Measurements from ENCODE around the gene VAV2. TPM values are rescaled to one million over a fixed set of nuclear protein-coding genes. Genes with fewer than 3 reads are reported as not detected.

The VAV2 gene
- total and polyA plus RNA-seq, 11 donors, result 3.3 to 9.9 (median 5.3) TPM

- 89 to 99% (median 96%) methylated on average over 2 of the region's 2 CpGs for WGBS, 4 donors
- no peak for TF ChIP-seq POLR2A (IDR thresholded peaks at IDR 0.05)
- TF ChIP-seq CTCF (IDR thresholded peaks at IDR 0.05), result no peak
- no peaks in the 10 kb centered on the region for H3K27me3 ChIP-seq
- H3K4me3 ChIP-seq, result no peak overlapping the region
- no peaks in the 10 kb centered on the region for H3K4me1 ChIP-seq
- DNase-seq, result no peak
- intact Hi-C loops (cut with DNase I), result loop anchor here in 1 of 10 donors (10.0 kb wide), 1 partner anchor 92 kb away; no protein-coding TSS in a partner anchor
- no peak for ATAC-seq
- no peaks in the 10 kb centered on the region for H3K9me3 ChIP-seq
- no peaks in the 10 kb centered on the region for H3K36me3 ChIP-seq
- H3K27ac ChIP-seq, result no peak overlapping the region
Observed at GRCh38 chr9:134003237-134003636, 11.1 kb upstream of the VAV2 start.

GRCh38 chr9:134002796-134003195, 10.7 kb upstream of the VAV2 start:
- WGBS, 4 donors, result 87 to 93% (median 90%) methylated on average over 1 to 2 of the region's 2 CpGs
- TF ChIP-seq CTCF (IDR thresholded peaks at IDR 0.05) (no peak), POLR2A (IDR thresholded peaks at IDR 0.05) (no peak)
- intact Hi-C loops (cut with DNase I), result loop anchor here in 1 of 10 donors (10.0 kb wide), 1 partner anchor 92 kb away; no protein-coding TSS in a partner anchor
- no peak overlapping the region for H3K4me3 ChIP-seq
- ATAC-seq, result no peak
- H3K27me3 ChIP-seq, result no peaks in the 10 kb centered on the region
- no peak overlapping the region for H3K27ac ChIP-seq
- no peak for DNase-seq
- no peaks in the 10 kb centered on the region for H3K36me3 ChIP-seq
- H3K4me1 ChIP-seq, result no peaks in the 10 kb centered on the region
- H3K9me3 ChIP-seq, result no peaks in the 10 kb centered on the region

GRCh38 chr9:133999851-134000265, 7.7 kb upstream of the VAV2 start:
- DNase-seq (no peak), ATAC-seq (peak in 1 of 4 donors; percentile 12)
- no peaks in the 10 kb centered on the region for H3K9me3 ChIP-seq
- no peak overlapping the region for H3K4me3 ChIP-seq
- no peaks in the 10 kb centered on the region for H3K4me1 ChIP-seq
- intact Hi-C loops (cut with DNase I), result loop anchor here in 2 of 10 donors (10.0 kb wide), 2 partner anchors 95 to 465 kb away; partner anchors contain the start of gene ADAMTSL2 (in 1 of the 2)
- H3K36me3 ChIP-seq, result no peaks in the 10 kb centered on the region
- H3K27ac ChIP-seq, result no peak overlapping the region
- TF ChIP-seq CTCF (IDR thresholded peaks at IDR 0.05) (no peak), POLR2A (IDR thresholded peaks at IDR 0.05) (no peak)
- H3K27me3 ChIP-seq, result no peaks in the 10 kb centered on the region
- WGBS, 4 donors, result 78 to 94% (median 82%) methylated on average over 2 to 6 of the region's 6 CpGs

- WGBS, 4 donors, result 94 to 98% (median 96%) methylated on average over 1 of the region's 1 CpG
- TF ChIP-seq POLR2A (IDR thresholded peaks at IDR 0.05) (no peak), CTCF (IDR thresholded peaks at IDR 0.05) (no peak)
- H3K4me3 ChIP-seq, result no peak overlapping the region
- no peaks in the 10 kb centered on the region for H3K9me3 ChIP-seq
- intact Hi-C loops (cut with DNase I), result loop anchor here in 1 of 10 donors (10.0 kb wide), 1 partner anchor 464 kb away; the partner anchor contains the start of gene ADAMTSL2
- no peaks in the 10 kb centered on the region for H3K27me3 ChIP-seq
- H3K27ac ChIP-seq, result no peak overlapping the region
- no peak for ATAC-seq
- H3K4me1 ChIP-seq, result peaks cover 0 to 4% (median 3%) of the 10 kb centered on the region in 12 donors
- DNase-seq, result no peak
- H3K36me3 ChIP-seq, result no peaks in the 10 kb centered on the region
Observed at GRCh38 chr9:133998915-133999595, 6.9 kb upstream of the VAV2 start.

All from heart left ventricle (tissue), 16 donors.